MG63 (cell line): ENCODE results near the gene BID. TPM values are rescaled to one million over a fixed set of nuclear protein-coding genes. Genes with fewer than 3 reads are reported as not detected.

Experiments used
- DNase-seq: peaks from one replicate; pipeline ENCODE4 v3.0.0-alpha.2; 2020
- H3K27me3 ChIP-seq: fragments of 250-450 bp; sonication (Bioruptor Pico); 2 replicates; pipeline ENCODE4 v1.5.1; 2020; ENCODE audit warnings: mild to moderate bottlenecking, moderate library complexity
- H3K36me3 ChIP-seq: fragments of 250-450 bp; sonication (Bioruptor Pico); 2 replicates; pipeline ENCODE4 v1.5.1; 2020; ENCODE audit warnings: mild to moderate bottlenecking, moderate library complexity
- H3K4me3 ChIP-seq: fragments of 250-450 bp; sonication (Bioruptor Pico); 2 replicates; pipeline ENCODE4 v1.5.1; 2020; ENCODE audit warnings: mild to moderate bottlenecking, moderate library complexity
- H3K9me3 ChIP-seq: fragments of 250-450 bp; sonication (Bioruptor Pico); 2 replicates; pipeline ENCODE4 v1.5.1; 2020; ENCODE audit warnings: mild to moderate bottlenecking, moderate library complexity
- total RNA-seq: library from RNA; depleted of rRNA; stranded (reverse); fragments of >200 nt; shearing (Covaris generic); gene quantifications from 2 replicates; pipeline ENCODE4 v1.2.3, GENCODE V29; 2014; ENCODE audit warnings: low replicate concordance

The BID gene
- total RNA-seq, 1 experiment from 2014 or later = 127 TPM

- no peak overlapping the region for H3K4me3 ChIP-seq
Observed at GRCh38 chr22:17789379-17790200, 15.3 kb upstream of the BID start.

GRCh38 chr22:17788528-17789378, 14.5 kb upstream of the BID start:
- Histone ChIP-seq H3K36me3 (peaks cover 3% of the 10 kb centered on the region; the same call in 1 of the 2 replicates), H3K9me3 (no peaks in the 10 kb centered on the region), H3K4me3 (no peak overlapping the region), H3K27me3 (no peaks in the 10 kb centered on the region)
- no peak for DNase-seq

More at GRCh38 chr22:17789379-17790200, 15.3 kb upstream of the BID start:
- Histone ChIP-seq H3K9me3 (no peaks in the 10 kb centered on the region), H3K27me3 (no peaks in the 10 kb centered on the region), H3K36me3 (peaks cover 3% of the 10 kb centered on the region; the same call in 1 of the 2 replicates)
- DNase-seq = no peak

DNA sequence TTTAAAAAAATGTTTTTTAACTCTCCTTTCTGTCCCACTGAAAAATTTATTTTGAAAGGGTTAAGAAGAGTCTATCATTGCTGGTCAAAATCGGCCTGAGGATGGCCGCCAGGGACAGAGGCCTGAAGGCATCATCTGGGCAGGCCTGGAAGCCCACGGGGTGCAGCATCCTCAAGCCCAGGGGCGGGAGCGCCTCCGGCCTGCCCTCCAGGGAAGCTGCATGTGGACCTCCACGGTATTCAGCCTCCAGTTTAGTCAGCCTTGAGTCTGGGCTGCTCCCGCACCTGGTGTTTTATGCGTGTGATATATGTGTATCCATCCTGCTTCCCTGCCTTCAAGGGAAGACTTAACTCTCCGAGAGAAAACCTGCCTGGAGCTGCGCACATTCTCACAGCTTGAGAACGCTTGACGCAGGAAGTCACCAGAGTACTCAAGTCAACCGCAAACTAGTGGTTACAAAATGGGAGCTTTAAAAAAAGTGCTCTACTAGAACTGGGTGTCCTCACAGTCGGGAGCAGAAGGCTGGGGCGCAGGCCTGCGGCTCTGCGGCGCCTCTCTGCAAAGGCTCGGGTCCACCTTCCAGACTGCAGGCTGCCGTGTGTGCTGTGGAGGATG, 13.6 kb upstream of the BID start:
- no peak for DNase-seq
- Histone ChIP-seq H3K27me3 (no peaks in the 10 kb centered on the region), H3K9me3 (no peaks in the 10 kb centered on the region), H3K4me3 (no peak overlapping the region), H3K36me3 (peaks cover 3% of the 10 kb centered on the region; the same call in 1 of the 2 replicates)

GRCh38 chr22:17787241-17787640, 13.0 kb upstream of the BID start:
- DNase-seq = no peak
- Histone ChIP-seq H3K9me3 (no peaks in the 10 kb centered on the region), H3K36me3 (no peaks in the 10 kb centered on the region; the same call in 1 of the 2 replicates), H3K4me3 (no peak overlapping the region), H3K27me3 (no peaks in the 10 kb centered on the region)

DNA sequence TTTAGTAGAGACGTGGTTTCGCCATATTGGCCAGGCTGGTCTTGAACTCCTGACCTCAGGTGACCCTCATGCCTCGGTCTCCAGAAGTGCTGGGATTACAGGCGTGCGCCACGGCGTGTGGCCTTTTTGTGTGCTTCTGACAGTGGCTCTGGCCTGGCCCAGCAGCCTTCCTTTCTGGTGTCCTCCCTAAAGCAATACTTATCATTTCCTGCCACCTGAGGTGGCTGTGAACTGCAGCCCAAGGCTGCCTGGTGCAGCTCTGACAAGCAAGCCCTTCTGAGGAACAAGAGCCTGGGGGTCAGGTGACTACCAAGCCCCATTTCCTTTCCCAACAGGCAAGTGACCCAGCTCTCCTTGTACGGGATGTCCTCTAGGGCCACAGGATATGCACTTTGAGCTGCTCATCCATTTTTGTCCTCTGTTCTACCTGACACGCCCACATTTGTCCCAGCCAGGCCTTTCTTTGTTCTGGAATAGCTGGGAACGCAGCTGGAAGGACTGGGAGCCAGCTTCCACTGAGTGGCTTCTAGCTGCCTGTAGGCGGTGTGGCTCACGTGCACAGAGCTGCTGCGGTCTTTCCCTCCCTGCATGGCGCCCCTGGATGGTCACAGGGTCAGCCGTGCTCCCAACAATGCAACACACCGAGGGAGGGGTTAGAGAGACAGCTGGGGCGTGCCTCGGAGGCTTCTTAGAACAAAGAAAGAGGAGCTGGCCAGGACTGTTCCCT, 12.3 kb upstream of the BID start:
- no peaks in the 10 kb centered on the region; the same call in 1 of the 2 replicates for H3K36me3 ChIP-seq
- no peak for DNase-seq
- no peaks in the 10 kb centered on the region for H3K9me3 ChIP-seq
- H3K4me3 ChIP-seq = no peak overlapping the region
- no peaks in the 10 kb centered on the region for H3K27me3 ChIP-seq

- Histone ChIP-seq H3K9me3 (no peaks in the 10 kb centered on the region), H3K4me3 (no peak overlapping the region)
- peak; percentile 36 for DNase-seq
Observed at GRCh38 chr22:17785185-17786184, 11.2 kb upstream of the BID start.

GRCh38 chr22:17784776-17785175, 10.5 kb upstream of the BID start:
- no peaks in the 10 kb centered on the region; the same call in 1 of the 2 replicates for H3K36me3 ChIP-seq
- no peaks in the 10 kb centered on the region for H3K27me3 ChIP-seq
- H3K4me3 ChIP-seq = no peak overlapping the region
- H3K9me3 ChIP-seq = no peaks in the 10 kb centered on the region
- no peak for DNase-seq

More at GRCh38 chr22:17785185-17786184, 11.2 kb upstream of the BID start:
- Histone ChIP-seq H3K36me3 (no peaks in the 10 kb centered on the region; the same call in 1 of the 2 replicates), H3K27me3 (no peaks in the 10 kb centered on the region)

GRCh38 chr22:17783773-17784480, 9.7 kb upstream of the BID start:
- H3K9me3 ChIP-seq = no peaks in the 10 kb centered on the region
- no peak overlapping the region for H3K4me3 ChIP-seq
- DNase-seq = no peak
- no peaks in the 10 kb centered on the region for H3K27me3 ChIP-seq
- H3K36me3 ChIP-seq = no peaks in the 10 kb centered on the region; the same call in 1 of the 2 replicates

- Histone ChIP-seq H3K36me3 (no peaks in the 10 kb centered on the region; the same call in 1 of the 2 replicates), H3K27me3 (no peaks in the 10 kb centered on the region), H3K9me3 (no peaks in the 10 kb centered on the region), H3K4me3 (no peak overlapping the region)
- DNase-seq = no peak
Observed at GRCh38 chr22:17783312-17783711, 9.0 kb upstream of the BID start.

DNA sequence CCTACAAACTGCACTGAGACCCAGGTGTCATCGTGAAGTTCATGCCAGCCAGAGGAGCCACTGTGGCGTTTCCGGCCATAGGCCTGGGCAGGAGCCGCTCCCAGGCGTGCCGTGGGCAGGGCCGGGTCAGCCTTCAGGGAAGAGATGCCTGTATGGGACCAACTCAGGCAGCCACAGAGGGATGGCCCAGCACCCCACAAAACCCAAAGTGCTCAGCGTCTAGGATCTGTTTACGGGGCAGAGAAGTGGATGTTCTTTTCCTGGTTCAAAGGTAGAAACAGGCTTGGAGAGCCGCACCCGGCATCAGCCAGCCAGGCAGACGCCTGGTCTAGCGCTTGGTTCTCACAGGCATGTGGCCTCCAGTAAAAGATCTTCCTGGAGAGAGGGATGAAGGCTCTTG, 8.4 kb upstream of the BID start:
- no peaks in the 10 kb centered on the region for H3K9me3 ChIP-seq
- H3K4me3 ChIP-seq = no peak overlapping the region
- DNase-seq = no peak
- no peaks in the 10 kb centered on the region; the same call in 1 of the 2 replicates for H3K36me3 ChIP-seq
- H3K27me3 ChIP-seq = no peaks in the 10 kb centered on the region

DNA sequence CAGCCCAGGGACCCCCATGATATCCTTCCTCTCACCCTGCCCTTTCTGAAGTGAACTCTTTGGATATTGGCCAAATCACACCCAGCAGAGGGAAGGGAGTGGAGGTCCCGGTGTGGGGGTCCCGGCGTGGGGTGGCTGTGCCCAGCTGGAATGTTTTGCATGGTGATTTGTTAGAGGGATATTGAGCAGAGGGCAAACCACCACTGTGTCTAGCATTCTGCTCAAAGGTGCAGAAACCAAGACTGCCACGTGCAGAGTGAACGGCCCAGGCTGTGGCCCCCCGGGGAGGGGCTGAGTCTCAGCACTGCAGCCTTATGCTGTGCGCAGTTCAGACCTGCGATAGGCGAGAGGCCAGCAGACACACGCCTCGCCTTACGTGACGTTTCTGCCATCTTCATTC, 7.9 kb upstream of the BID start:
- Histone ChIP-seq H3K36me3 (no peaks in the 10 kb centered on the region), H3K9me3 (no peaks in the 10 kb centered on the region), H3K27me3 (no peaks in the 10 kb centered on the region), H3K4me3 (no peak overlapping the region)
- no peak for DNase-seq

- H3K9me3 ChIP-seq = no peaks in the 10 kb centered on the region
- no peak overlapping the region for H3K4me3 ChIP-seq
- H3K27me3 ChIP-seq = no peaks in the 10 kb centered on the region
- DNase-seq = peak; percentile 71
- H3K36me3 ChIP-seq = no peaks in the 10 kb centered on the region
Observed at GRCh38 chr22:17781319-17782031, 7.2 kb upstream of the BID start.

GRCh38 chr22:17780741-17781318, 6.6 kb upstream of the BID start:
- no peak for DNase-seq
- no peaks in the 10 kb centered on the region for H3K36me3 ChIP-seq
- H3K4me3 ChIP-seq = no peak overlapping the region
- H3K9me3 ChIP-seq = no peaks in the 10 kb centered on the region
- H3K27me3 ChIP-seq = no peaks in the 10 kb centered on the region
